Epithelial cell of esophagus (primary cell): ENCODE data around the gene PRDM11.
A peak's percentile ranks its signal among the peaks of the same experiment; 100 is the strongest.
"Not testable (repeated sequence)": the region's sequence is repeated elsewhere in the genome, so short reads cannot be mapped to it uniquely, and the experiment has no call there.

Source experiments
- DNase-seq: peaks from one replicate; pipeline ENCODE4 v3.0.0; 2010; ENCODE audit warnings: low read depth
- H3K4me3 ChIP-seq: 2 replicates; pipeline ENCODE4 v1.5.1; 2011; ENCODE audit warnings: mild to moderate bottlenecking, low read length, control low read depth
- CTCF ChIP-seq: IDR thresholded peaks from 2 replicates; pipeline ENCODE4 v1.5.1; 2011; ENCODE audit warnings: low read depth, mild to moderate bottlenecking, low read length, control low read depth, inconsistent platforms; ENCODE audit not compliant: insufficient read depth; ENCODE audit errors: missing control alignments

PRDM11 gene

DNA sequence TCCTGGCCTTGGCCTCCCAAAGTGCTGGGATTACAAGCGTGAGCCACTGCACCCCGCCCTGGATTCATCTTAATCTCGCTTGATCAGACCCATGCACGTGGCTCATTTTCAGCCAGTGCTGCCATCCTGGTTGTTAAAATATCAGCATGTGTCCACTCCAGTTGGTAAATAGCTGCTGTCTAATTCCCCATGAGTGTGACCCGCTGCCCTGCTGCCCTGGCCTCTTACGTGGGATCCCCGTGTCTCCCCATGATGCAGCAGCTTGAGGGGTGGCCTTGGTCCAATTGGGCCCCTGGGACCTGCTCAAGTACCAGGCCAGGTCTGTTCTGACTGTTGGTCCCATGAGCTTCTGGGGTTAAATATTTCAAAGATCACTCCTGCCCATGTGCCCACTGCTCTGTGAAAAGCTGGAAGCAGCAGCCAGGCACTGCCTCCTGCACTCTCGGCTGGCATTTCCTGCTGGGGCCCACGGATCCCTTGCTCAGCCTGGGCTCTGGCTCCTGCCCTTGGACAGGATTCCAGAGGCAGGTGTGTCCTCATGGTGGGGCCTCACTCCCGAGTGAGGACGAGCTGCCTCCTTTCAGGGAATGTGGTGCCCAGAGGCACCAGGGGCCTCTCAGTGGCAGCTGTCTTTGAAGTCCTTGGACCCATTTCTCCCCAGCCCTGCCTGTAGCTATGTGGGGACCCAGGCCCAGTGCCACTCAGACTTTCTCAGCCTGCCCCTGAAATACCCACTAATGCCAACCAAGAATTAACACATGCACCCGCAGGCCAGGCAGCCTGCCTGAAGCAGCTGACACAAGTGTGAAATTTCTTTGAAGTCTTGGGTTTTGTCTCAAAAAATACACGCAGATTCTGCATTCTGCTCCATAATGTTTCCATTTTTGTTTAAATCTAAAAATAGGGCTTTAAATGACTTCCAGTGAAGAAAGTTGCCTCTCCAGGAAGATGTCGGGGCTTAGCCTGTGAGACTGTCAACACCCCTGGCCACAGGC lies 38.1 kb upstream of the PRDM11 start:
- no peak overlapping the region for H3K4me3 ChIP-seq
- peak; percentile 25 for DNase-seq
- TF ChIP-seq CTCF = no peak

DNA sequence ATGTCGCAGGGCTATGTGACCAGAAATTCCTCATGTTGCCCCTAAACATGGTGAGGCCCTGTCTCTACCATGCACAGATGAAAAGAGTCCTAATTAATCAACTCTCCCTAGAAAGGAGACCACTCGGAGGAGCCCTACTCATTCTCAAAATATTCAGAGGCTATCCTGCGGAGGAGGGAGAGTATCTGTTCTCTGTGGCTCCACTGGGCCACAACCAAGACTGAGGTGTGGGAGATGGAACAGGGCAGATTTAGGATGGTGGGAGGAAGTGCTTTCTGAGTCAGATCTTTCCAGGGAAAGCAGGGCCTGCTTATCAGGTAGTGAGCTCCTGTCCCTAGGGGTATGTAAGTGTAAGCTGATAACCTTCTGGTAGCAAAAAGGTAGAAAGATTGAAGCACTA lies 37.0 kb upstream of the PRDM11 start:
- no peak for DNase-seq
- no peak for TF ChIP-seq CTCF

DNA sequence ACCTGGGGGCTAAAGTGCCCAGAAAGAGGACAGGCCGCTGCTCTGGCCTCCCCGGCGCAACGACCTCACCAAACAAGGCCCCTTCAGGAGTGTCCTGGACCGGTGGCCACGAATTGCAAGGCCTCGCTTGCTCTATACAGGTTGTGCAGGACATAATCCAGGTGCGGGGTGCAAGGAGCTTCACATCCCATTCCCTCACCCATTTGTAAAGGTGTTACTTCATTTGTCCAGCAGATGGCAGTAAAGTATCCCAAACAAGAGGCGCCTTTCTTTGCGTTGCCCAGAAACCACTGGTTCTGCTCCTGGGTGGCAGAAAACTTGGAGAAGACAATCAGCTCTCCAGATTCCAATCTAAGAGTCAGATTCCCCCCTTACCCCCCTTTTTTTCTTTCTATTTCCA lies 35.9 kb upstream of the PRDM11 start:
- no peak overlapping the region for H3K4me3 ChIP-seq
- TF ChIP-seq CTCF = peak; percentile 75
- DNase-seq = peak; percentile 80

More for the DNA sequence above, 37.0 kb upstream of the PRDM11 start:
- no peak overlapping the region for H3K4me3 ChIP-seq

GRCh38 chr11:45113807-45114206 lies 32.6 kb upstream of the PRDM11 start:
- TF ChIP-seq CTCF = no peak
- DNase-seq = no peak

GRCh38 chr11:45127836-45128235 lies 18.6 kb upstream of the PRDM11 start:
- not testable (repeated sequence) for H3K4me3 ChIP-seq, DNase-seq

More at GRCh38 chr11:45113807-45114206, 32.6 kb upstream of the PRDM11 start:
- H3K4me3 ChIP-seq = no peak overlapping the region

DNA sequence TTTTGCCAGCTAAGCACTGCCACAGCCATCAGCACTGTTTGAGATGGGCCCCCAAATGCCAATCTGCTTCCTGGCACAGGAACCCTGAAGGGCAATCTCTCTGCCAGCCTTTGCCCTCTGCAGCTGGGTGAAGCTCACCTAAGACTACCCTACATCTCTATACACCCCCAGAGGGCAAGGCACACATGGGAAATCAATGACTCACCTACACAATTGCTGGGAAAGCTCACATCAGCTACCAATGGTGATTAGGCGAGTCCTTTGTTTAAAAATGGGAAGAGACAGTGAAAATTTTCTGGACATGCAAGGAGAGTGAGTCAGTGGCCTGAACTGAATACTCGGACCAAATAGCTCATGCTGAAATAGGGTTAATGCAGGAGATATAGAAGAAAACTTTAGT lies 12.6 kb upstream of the PRDM11 start:
- TF ChIP-seq CTCF = no peak
- no peak for DNase-seq
- H3K4me3 ChIP-seq = no peak overlapping the region

DNA sequence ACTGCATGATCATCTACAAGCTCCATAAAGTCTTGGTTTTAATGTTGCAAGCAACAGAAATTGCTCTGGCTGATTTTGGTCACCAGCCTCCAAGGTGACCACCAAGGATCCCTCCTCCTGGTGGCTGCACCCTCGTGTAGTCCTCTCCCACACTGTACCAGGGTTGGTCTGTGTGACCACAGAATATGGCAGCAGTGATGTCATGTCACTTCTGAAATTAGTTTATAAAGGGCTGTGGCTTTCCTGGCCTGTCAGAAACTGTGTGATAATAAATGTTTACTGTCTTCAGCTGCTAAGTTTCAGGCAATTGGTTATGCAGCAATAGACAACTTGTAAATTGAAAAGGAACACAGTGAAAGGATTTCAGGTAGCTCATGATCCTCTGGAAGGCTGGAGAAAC lies 5.3 kb upstream of the PRDM11 start:
- no peak for TF ChIP-seq CTCF
- H3K4me3 ChIP-seq = no peak overlapping the region
- DNase-seq = no peak
